ENCODE measurements around the gene MANBA.

- TF ChIP-seq, protein P1, sequence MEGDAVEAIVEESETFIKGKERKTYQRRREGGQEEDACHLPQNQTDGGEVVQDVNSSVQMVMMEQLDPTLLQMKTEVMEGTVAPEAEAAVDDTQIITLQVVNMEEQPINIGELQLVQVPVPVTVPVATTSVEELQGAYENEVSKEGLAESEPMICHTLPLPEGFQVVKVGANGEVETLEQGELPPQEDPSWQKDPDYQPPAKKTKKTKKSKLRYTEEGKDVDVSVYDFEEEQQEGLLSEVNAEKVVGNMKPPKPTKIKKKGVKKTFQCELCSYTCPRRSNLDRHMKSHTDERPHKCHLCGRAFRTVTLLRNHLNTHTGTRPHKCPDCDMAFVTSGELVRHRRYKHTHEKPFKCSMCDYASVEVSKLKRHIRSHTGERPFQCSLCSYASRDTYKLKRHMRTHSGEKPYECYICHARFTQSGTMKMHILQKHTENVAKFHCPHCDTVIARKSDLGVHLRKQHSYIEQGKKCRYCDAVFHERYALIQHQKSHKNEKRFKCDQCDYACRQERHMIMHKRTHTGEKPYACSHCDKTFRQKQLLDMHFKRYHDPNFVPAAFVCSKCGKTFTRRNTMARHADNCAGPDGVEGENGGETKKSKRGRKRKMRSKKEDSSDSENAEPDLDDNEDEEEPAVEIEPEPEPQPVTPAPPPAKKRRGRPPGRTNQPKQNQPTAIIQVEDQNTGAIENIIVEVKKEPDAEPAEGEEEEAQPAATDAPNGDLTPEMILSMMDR (conservative IDR thresholded peaks at IDR 0.05 in 1 of 2, IDR thresholded peaks at IDR 0.05 in 1 of 2; ENCODE audit: extremely low read depth in 1 of 2, insufficient read depth in 1 of 2, low read depth in 1 of 2, low read length in 2 of 2), result peak; percentile 31 to 63
- no peak for TF ChIP-seq EZH2 (IDR thresholded peaks at IDR 0.05; ENCODE audit: borderline replicate concordance, low read length)
Measured at GRCh38 chr4:102620697-102621497, 139.9 kb downstream of the MANBA start.

Data from mammary epithelial cell (primary cell).